Epithelial cell of proximal tubule (primary cell): ENCODE measurements around the gene THEMIS. TPM values are rescaled to one million over a fixed set of nuclear protein-coding genes. Genes with fewer than 3 reads are reported as not detected.
"Not testable (repeated sequence)": the region's sequence is repeated elsewhere in the genome, so short reads cannot be mapped to it uniquely, and the experiment has no call there.

Source experiments
- DNase-seq: peaks from one replicate; pipeline ENCODE4 v3.0.0-alpha.2; 2011; ENCODE audit warnings: low read depth
- H3K4me3 ChIP-seq: 2 replicates; pipeline ENCODE4 v1.5.1; 2011; ENCODE audit warnings: low read depth, mild to moderate bottlenecking, low read length
- CTCF ChIP-seq: conservative IDR thresholded peaks from 2 replicates; pipeline ENCODE4 v1.5.1; 2012; ENCODE audit warnings: low read depth, mild to moderate bottlenecking, low read length
- total RNA-seq: library from RNA; depleted of rRNA; stranded (reverse); fragments of >200 nt; gene quantifications from 2 replicates; pipeline ENCODE4 v1.2.3, GENCODE V29; 2015

Gene THEMIS
- total RNA-seq, 1 donor from 2014 or later: not detected

GRCh38 chr6:127691146-127691545 lies 209.7 kb downstream of the THEMIS start:
- no peak for TF ChIP-seq CTCF
- no peak for DNase-seq

GRCh38 chr6:127690588-127690987 lies 210.3 kb downstream of the THEMIS start:
- DNase-seq: no peak
- no peak for TF ChIP-seq CTCF
- no peak overlapping the region for H3K4me3 ChIP-seq

More at GRCh38 chr6:127691146-127691545, 209.7 kb downstream of the THEMIS start:
- no peak overlapping the region for H3K4me3 ChIP-seq

GRCh38 chr6:127690092-127690491 lies 210.8 kb downstream of the THEMIS start:
- peak; percentile 74 for TF ChIP-seq CTCF
- DNase-seq: no peak

GRCh38 chr6:127687490-127687889 lies 213.4 kb downstream of the THEMIS start:
- not testable (repeated sequence) for DNase-seq, H3K4me3 ChIP-seq

More at GRCh38 chr6:127690092-127690491, 210.8 kb downstream of the THEMIS start:
- no peak overlapping the region for H3K4me3 ChIP-seq

- no peak overlapping the region for H3K4me3 ChIP-seq
- DNase-seq: no peak
- no peak for TF ChIP-seq CTCF
These were observed 214.8 kb downstream of the THEMIS start for GRCh38 chr6:127686084-127686483.

- TF ChIP-seq CTCF: no peak
- no peak for DNase-seq
These were observed 216.4 kb downstream of the THEMIS start for GRCh38 chr6:127684501-127684900.

More at GRCh38 chr6:127684501-127684900, 216.4 kb downstream of the THEMIS start:
- H3K4me3 ChIP-seq: no peak overlapping the region
